HG03108 (cell line): ENCODE results near the gene MTA1.

Source experiments
- ATAC-seq: cut with Tn5 transposase; IDR thresholded peaks from one replicate; pipeline ENCODE4 v1.9.1; 2021; ENCODE audit warnings: moderate library complexity; ENCODE audit not compliant: unreplicated experiment

MTA1 gene

DNA sequence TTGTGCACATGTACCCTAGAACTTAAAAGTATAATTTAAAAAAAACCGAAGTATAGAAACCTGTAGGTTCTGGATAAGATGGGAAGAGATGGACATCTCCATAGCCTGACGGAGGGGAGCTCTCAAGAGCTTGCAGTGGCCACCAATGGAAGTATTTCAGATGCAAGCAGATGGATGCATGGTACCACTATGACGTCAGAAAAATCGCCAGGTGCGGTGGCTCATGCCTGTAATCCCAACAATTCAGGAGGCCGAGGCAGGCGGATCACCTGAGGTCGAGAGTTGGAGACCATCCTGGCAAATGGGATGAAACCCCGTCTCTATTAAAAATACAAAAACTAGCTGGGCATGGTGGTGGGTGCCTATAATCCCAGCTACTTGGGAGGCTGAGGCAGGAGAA, 17.9 kb upstream of the MTA1 start:
- no peak for ATAC-seq

DNA sequence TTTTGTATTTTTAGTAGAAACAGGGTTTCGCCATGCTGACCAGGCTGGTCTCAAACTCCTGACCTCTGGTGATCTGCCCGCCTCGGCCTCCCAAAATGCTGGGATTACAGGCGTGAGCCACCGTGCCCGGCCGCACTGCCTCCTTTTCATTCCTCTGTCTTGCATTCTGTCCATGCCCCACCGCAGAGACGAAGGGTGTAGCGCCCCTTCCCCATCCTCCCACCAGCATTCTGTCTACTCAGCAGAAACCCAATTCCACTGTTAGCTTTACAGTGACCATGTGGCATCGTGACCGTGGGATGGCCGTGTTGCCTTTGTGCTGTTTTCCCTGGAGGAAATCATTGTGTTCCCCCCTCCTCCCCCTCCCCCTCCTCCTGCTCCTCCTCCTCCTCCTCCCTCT, 11.0 kb upstream of the MTA1 start:
- ATAC-seq = no peak

DNA sequence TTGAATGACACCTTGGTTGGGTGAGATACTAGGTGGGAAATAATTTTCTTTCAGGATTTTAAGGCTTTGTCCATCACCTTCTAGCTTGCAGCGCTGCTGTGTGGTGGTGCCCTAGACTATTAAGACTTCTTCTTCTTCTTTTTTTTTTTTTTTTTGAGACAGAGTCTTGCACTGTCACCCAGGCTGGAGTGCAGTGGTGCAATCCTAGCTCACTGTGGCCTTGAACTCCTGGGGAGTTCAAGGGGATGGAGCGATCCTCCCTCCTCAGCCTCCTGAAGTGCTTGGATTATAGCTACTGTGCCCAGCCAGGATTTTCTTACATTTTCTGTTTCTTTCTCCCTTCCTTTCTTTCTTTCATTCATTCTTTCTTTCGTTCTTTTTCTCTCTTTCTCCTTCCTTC, 10.3 kb upstream of the MTA1 start:
- ATAC-seq = no peak

DNA sequence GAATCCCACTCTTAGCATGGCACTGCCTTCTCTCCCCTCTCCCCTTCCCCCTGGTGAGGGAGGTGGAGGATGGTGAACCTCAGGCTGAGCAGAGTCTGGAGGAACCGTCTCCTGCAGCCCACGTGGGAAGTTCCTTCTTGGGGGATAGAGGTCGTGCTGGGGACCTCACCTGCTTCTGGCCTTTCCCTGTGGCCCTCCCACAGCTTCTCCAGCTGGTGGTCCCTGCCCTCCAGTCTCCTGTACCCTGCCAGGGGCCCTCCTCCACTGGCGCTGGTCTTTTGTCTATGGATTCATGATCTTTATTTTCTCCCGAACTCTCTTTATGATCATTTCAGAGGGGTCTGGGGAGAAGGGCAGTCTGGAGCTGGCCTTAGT, 9.0 kb upstream of the MTA1 start:
- no peak for ATAC-seq

DNA sequence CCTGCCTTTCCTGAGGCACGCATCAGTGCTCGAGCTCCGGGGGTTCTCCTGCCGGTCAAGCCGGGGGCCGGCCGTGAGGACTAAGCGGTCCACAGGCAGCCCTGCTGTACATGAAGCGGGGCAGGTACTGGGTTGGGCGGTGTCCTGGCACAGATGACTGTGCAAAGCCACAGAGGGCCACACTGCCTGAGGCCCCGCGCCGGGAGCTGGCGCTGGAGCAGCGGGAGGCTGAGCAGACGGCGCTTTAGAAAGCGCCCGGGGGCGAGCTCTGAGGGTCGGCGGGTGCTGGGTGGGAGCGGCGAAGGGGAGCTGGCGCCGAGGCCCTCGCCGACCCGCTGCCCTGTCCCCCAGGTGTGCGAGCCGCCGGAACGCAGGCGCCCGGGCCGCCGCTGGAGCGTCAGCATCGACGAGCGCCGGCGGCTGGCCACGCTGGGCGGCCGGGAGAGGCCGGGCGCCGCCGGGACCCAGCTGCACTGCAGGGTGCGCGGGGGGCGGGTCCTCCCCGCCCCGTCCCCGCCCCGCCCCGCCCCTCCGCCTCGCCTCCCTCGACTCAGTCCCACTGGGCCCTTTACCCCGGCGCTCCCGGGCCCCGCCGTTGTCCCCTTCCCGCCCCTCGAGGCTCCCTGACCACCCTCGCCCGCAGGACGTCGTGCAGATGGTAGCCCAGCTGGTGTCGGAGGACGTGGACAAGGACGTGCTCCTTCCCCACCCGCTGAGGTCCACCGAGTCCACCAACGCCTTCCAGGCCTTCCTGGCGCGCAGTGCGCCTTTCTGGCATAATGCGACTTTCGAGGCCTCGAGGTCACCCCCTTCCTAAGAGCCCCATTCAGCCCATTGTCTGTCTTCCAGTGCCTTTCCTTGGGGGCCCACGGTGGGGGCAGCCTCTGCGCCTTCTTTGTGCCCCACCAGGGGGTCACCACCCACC, 8.3 kb upstream of the MTA1 start:
- ATAC-seq = no peak

DNA sequence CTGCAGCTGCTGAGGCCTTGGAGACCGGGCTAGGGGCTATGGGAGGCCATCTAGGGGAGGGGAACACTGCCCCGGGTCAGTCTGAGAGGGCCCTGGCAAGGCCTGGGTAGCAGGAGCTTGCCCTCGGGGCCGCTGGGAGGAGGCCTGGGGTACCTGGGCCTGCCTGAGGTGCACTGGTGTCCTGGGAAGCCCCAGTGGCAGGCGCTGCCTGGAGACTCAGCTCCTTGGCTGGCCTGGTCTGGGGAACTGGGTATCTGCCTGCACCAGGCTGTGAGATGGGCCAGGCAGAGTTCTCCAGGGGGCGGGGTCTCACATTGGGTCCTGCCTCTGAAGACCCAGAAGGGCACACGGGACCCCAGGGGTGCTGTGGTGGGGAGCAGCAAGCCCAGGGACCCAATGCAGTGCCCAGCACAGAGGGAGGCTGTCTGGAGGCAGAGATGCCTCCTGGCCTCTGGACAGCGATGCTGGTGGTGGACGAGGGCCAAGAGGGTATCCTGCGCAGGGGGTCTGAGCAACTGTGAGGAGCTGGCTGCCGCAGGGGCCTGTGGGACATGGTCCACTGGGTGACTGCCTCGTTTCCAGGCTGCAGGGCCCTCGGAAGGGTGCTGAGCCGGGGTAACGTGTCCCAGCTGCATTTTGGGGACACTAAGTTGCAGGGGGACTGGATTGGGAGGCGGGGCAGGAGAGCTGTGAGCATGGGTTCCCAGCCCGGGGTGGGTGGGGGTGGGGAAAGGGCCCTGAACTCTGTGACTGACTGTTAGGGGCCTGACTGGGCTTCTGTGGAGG, 7.4 kb upstream of the MTA1 start:
- no peak for ATAC-seq

DNA sequence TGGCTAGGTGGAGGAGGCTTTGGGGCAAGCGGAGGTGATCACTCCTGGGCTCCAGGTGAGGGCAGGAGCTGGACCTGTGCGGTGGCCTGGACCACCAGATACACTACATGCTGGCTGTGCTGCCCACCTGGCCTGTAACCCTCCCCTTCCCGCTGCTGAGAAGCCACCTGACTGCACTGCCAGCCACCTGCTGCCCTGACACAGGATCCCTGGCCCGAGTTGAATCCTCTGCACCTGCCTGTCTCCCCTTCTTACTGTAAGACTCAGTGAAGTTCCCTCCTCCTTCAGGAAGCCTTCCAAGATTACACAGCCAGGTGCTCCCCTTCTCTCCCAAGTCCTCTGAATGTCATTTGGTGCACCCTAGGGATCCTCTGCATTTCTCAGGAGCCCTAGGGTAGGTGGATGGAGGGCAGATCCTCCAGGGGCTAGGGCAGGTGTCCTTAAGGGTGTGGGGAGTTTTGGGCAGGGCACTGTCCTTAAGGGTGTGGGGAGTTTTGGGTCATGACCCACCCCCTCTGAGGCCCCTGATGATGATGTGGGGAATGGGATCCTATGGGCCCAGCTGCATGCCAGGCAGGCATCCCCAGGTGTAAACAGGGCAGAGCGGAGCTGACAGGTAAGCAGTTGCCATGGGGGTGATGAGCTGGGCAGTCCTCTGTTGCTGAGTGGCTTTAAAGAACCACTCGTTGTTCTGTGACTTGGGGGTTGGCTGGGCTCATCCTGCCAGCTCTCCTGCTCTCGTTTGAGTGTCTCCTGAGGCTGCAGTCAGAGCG, 6.7 kb upstream of the MTA1 start:
- no peak for ATAC-seq

DNA sequence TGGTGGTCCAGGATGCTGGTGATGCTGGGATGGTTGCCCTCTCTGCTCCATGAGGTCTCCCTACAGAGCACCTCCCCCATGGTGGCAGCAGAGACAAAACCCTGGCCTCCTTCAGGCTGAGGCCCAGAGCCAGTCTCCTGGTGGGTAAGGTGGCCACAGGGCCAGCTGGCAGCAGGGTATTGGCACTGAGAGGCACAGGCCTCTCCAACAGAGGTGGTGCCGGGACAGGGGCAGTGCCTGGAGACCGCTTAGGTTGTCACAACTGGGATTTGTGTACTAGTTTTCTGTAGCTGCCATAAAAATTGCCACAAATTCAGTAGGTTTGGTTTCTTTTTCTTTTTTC, 6.1 kb upstream of the MTA1 start:
- no peak for ATAC-seq

DNA sequence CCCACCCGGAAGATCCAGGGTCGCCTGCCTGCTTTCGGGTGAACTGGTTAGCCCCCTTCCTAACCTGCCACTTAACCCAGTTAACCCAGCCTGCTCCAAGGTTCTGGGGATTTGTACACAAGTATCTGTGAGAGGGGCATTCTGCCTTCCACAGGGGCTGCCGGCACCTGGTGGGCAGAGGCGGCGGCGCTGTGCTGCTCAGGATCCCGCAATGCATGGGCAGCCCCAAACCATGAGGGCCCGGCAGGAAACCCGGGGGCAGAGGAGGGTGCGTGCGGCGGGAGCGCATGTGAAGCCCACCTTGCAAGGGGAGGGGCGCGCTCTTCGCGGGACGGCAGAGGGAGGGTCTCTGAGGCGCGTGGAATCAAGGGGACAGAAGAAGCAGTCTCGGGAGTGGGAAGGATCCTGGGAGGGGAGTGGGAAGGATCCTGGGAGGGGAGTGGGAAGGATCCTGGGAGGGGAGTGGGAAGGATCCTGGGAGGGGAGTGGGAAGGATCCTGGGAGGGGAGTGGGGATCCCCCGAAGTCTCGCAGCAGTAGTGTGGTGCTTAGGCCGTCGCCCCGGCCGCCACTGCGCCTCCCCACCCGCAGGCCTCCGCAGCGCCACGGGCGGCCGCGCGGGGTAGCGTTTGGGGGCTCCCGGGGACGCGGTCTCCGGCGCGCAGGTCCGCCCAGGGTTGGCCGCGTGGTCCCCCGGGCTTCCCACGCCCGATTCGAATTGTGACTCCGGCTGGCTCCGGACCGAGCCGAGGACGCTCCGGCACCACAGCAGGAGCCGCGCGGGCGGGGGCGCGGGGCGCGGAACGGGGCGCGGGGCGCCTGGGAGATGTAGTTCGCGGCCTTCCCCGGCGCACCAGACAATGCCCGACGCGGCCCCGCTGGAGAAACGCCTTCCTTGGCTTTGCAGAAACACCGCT, 4.9 kb upstream of the MTA1 start:
- peak; percentile 65 for ATAC-seq

DNA sequence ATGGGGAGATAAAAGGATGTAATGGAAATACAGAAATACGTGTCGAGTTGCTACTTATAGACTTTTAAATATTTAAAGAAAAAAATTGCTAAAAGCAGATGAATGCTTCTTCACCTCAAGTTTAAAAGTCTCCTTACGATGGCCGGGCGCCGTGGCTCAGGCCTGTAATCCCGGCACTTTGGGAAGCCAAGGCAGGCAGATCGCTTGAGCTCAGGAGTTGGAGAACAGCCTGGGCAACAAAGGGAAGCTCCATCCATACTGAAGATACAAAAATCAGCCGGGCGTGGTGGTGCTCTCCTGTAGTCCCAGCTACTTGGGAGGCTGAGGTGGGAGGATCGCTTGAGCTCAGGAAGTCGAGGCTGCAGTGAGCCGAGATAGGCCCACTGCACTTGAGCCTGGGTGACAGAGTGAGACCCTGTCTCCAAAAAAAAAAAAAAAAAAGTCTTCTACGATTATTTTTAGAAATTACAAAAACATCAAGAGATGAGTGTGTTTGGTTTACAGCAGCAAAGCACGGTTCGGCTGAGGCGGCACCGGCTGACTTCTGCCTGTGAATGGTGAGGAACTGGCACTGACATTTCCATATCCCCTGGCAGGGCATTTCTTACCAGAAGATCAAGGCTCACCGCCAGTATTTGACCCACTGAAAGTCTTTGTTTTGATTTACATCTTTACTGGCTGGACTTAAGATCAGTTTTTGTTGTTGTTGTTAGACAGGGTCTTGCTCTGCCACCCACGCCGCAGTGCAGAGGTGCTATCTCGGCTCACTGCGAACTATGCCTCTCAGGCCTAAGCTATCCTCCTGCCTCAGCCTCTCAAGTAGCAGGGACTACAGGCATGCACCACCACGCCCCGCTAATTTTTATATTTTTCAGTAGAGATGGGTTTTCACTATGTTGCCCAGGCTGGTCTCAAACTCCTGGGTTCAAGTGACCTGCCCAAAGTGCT, 3.9 kb upstream of the MTA1 start:
- ATAC-seq = no peak

DNA sequence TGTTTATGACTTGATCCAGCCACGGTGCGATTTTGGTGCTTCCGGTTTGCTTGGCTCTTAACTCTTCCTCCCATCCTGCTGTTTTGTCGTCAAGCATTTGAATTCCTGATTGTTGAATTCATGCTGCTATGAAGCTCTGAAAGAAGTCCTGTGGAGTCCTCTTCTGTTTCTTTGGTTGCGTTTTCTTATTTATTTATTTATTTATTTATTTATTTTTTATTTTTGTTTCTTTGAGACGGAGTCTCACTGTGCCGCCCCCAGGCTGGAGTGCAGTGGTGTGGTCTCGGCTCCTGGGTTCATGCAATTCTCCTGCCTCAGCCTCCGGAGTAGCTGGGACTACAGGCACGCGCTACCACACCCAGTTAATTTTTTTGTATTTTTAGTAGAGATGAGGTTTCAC, 3.0 kb upstream of the MTA1 start:
- no peak for ATAC-seq

DNA sequence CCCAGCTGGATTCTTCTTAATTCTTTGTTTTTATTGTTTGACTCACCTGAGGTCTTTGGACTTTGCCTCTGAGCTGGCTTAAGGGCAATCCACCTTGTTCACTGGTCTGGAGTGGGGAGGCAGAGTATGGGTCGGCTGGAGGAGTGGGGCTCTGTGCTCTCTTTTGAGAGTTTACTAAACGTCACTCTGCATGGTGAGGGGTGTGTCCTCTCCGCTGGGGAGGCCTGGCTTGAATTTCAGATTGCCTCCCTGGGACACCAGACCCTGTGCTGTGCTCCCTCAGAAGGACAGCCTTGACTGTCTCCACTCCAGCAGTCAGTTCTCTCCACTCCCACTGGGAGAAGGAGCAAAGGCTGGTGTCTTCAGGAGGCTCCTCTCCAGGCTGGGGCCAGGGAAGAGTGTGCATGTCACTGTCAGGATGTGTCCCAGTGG, 1.9 kb upstream of the MTA1 start:
- ATAC-seq = no peak

DNA sequence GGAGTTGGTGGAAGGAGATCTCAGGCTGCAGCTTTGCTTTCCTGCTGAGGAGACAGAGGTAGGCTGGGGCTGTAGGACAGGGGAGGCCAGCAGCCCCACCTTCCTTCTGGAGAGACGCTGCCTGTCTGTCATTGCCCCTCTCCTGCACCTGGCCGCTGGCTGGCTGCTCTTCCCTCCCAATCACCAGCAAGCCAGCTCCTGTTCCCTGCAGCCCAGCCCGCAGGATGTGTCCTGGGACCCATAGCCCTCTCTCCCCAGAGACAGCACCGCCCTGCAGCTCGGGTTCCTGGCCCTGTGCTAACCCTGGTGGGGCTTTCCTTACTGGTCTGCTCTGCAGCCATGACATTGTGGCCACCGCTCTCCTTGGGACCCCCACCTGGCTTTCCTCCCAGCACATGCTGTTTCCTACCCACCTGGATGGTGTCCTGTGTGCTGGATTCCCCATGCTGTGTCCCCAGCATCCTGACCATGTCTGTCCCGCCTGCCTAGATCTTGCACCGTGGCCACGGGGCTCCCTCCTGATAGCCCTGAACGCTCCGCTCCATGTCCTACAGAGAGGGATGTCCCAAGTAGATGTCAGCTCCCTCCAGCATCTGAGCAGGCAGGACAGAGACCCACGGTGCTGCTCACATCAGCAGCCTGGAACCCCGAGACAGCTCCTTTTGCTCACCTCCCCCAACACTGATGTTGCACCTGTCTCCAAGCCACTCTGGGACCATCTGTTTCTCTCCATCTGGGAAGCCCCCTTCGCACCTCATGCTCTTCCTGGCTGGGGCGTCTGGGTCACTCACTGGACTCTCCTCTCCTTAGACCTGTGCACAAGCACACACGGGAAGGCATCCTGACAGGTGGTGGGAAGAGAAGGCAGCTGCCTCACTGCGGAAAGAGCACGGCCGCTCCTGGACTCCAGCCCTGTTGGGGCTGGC, 1.1 kb upstream of the MTA1 start:
- ATAC-seq = no peak

DNA sequence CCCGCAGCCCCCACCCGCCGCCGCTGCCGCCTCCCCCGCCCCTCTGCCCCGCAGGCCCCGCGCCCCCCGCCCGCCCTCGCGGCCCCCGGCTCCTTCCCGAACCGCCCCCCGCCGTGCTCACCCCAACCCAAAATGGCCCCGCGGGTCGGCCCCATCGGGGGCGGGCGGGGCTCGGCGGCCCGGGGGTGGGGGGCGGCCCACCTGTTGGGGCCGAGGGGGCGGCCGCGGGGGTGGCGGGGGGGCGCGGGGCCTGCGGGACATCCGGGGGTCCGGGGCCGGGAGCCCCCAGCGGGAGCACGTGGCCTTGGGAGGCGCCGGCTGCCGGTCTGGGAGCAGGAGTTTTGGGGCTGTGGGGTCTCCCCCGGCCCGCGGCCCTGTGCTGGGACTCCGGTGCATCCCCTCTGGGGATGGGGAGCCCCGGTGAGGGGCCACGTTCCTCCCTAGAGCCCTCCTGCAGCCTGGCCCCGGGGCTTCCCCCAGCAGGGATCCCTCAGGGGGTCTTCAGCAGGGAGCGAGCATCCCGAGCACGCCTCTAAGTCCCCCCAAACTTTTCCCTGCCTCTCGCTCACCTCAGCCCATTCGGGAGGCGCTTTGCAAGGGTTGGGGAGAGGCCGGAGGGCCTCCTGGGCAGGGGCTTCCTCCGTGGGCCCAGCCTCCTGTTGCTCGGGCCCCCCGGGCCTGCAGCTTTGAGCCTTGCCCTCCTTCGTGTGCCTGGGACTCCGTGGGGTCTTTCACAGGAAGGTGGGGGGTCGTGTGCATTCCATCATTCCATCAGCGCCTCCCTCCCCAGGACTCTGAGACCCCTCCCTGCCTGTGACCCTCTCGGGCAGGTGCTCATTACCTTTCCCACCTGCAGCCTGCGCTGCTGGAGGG, 710 bp downstream of the MTA1 start:
- ATAC-seq = no peak

DNA sequence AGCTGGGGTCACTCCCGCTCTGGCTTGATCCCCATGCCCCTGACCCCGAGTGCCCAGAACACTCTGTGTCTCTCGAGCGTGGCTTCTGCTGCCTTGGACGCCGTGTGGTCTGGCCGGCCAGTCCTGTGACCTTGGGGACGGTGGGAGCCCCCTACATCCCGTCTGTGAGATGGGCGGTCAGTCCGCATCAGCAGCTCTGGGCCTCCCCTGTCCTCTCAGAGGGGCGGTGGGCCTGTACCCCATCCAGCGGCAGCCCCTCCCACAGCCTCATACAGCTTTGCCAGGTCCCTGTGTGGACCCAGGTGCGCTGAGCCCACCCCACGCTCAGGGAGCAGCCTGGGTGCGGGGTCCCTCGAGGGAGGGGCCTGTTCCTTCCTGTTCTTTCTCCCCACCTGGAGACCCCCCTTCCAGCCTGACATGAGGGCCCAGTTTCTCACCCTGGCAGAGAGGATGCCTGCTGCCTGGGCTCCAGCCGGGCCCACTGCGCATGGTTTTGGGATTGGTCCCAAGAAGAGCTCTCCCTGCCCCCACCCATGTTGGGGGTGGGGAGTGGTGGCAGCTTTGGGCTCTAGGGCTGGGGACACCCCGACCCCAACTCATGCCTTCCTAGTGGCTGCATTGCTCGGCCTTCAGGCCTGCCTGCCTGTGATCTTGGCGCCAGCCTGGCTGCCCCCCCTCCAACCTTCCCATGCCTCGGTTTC, 1.5 kb downstream of the MTA1 start:
- no peak for ATAC-seq

DNA sequence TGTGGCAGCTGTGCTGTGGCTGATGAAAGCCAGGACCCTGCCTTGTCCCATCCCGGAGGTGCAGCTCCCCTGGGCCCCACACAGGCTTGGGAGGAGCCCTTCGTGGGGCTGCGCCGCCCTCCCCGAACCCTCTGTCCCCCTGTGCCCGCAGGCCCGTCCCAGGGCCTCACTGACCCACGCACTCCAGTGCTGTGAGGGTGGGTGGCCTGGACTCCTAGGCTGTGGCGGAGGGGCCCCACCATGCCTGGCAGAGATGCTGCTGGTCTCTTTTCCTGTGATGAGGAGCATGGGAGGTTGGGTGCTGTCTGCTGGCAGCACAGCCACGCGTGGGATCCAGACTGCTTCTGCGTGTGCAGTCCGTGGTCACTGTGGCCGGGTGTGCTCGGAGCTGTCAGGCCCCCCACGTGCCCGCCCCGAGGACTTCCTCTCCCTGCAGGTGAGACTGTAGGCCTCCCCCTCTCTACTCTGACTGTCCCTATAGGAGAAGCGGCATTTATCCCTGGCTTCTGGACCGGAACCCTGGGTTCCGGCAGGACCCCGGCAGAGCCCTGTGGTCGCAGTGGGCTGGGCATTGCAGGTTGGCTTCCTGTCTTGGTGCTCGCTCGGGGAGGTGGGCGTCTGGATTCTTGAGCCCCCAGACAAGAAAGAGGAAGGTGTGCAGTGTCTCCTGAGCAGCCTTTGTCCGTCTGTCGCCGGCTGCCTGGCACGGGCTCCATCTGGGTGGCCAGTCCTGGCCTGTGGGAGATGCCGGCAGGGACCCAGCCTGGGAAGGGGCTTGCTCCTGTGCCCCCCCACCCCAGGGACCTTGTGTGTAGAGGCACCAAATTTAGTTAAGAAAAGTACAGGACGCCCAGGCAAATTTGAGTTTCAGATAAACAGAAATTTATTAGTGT, 2.3 kb downstream of the MTA1 start:
- no peak for ATAC-seq
